HG02678 (cell line): ENCODE results near the gene NOTCH3.

Experiments used
- ATAC-seq: cut with Tn5 transposase; IDR thresholded peaks from one replicate; pipeline ENCODE4 v1.9.1; 2021; ENCODE audit warnings: mild to moderate bottlenecking, moderate library complexity; ENCODE audit not compliant: unreplicated experiment

Gene NOTCH3

DNA sequence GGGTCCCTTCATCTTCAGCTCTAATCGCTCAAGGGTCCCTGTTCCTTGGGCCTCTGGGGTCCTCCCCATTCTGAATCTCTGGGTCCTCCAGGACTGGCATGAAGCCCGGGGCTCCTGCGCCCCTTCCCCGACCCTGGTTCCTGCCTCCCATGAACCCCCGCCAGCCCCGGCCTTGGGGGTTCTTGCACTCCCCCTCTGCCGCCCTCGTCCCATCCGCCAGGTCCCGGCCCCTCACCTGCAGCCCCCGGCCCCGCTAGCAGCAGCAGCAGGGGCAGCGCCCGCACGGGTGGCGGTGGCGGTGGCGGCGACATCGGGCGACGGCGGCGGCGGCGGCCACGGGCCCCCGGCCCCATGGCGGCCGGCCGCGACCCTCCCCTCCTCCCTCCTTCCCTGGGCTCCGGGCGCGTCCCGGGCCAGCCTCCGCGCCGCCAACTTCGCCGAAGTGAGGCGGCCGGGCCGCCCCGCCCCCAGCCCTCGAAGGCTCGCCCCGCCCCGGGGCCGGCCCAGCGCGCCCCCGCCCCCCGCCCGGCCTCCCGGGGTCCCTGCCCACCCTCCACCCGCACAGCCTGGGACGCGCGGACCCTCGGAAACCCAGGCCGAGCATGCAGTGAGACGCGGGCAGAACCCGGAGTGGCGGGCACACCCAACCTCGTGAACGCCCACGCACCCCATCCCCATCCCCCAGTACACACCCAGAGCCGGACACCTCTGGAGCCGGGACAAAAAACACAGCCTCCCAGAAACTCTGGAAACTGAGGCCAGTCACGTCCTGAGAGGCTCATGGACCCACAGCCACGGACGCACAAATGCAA lies at the start of gene NOTCH3:
TSS of gene NOTCH3 (minus strand) at position 443 of the 812 bp plus-strand sequence. CDS start at position 353, 90 bp downstream.
- ATAC-seq, result no peak

GRCh38 chr19:15250640-15250993 lies 49.8 kb upstream of the NOTCH3 start:
- no peak for ATAC-seq

DNA sequence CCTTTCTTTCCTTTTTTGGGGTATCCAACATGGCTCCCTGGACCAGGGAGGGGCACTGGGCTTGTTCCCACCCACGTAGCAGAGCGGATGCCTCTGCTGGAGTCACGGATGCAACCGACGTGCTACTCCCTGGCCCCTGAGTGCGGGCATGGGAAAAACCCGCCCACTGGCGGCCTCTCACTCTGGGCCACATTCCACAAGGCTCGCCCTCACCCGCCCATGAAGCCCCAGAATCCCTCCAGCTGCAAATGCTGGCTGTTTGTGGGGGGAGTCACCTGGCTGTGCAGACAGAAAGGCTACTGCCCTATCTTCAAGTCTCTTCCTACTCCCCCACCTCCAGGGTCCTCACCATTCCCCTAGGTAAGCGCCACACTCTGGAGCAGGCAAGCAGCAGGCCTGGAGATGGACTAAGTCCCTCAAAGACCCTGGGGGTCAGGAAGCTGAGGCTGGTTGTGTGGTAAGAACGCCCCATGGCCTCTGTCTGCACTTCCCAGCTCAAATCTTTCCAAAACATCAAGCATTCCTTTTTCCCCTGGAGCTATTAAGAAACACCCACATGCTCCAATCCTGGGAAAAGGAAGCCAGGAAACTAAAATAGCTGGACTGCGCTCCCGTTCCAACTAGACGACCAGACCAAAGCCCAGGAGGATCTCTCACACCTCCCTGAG lies 49.3 kb upstream of the NOTCH3 start:
- no peak for ATAC-seq

- ATAC-seq, result no peak
These were observed 48.7 kb upstream of the NOTCH3 start for GRCh38 chr19:15249528-15249874.

- ATAC-seq, result no peak
These were observed 48.1 kb upstream of the NOTCH3 start for GRCh38 chr19:15248648-15249527.

GRCh38 chr19:15248106-15248505 lies 47.3 kb upstream of the NOTCH3 start:
- ATAC-seq, result no peak

- no peak for ATAC-seq
These were observed 46.6 kb upstream of the NOTCH3 start for GRCh38 chr19:15247107-15248014.

DNA sequence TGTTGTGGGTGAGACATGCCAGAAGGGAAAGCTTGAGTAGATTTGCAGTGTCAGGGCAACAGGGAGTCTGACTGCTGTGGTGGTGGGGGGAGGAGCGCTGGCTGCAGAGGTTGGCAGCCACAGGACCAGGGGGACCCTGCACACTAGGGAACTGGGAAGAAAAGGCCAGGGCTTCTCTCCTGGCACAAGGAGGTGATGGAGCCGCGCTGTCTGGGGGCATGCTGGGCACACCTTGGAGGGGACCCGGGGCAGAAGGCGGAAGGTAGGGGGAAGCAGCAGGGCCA lies 45.3 kb upstream of the NOTCH3 start:
- no peak for ATAC-seq

DNA sequence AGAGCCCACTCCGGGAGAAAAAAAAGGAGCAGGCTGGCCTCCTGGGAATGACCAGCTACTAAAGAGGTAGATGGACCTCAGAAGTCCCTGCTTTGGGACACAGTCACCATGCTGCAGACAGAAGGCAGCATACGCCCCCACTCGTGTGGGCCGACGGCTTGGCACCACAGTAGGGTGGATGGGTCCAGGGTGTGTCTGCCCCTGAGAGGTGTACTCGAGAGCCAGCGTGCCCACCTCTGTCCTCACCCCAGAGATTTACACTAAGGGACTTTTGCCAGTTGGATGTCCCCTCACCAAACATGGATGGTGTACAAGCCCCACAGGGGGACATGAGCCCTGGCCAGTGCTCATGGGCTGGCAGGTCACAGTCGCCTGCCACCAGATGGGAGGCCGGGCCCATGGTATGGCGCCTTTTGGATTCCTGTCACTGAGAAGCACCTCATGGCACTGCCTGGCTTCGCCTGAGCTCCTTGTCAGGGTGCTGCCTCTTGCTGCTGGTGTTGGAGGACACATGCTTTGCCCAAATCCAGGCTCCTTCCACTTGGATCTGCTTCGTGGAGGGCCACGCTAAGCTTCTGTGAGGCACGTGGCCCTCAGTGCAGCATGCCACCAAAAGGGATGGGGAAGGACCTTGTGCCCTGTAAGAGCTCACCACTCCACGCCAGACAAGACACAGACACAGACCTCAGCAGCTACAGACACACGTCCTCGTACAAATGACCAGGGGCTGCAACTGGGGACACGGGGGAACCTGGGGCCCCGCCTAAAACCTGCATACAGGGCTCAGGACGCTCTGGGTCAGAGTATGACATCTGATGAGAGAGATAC lies 44.8 kb upstream of the NOTCH3 start:
- ATAC-seq, result no peak

DNA sequence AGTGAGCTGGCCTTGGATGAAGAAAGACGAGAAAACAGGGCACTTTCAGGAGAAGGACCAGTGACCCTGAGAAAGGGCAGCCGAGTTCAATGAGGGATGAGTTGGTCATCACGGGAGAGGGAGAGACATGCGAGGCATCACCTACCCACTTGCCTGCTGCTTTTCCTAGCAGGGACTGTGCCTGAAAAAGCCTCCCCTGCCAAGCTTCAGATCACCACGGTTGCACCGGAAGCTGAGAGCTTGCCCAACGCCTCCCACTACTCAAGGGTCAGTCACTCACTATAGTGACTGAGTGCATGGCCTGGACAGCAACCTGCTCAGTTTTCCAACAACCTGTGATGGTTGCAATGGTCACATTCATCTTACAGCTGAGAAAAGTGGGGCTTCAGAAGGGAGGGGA lies 44.0 kb upstream of the NOTCH3 start:
- no peak for ATAC-seq

- ATAC-seq, result no peak
These were observed 43.5 kb upstream of the NOTCH3 start for GRCh38 chr19:15244106-15244803.

- no peak for ATAC-seq
These were observed 42.6 kb upstream of the NOTCH3 start for GRCh38 chr19:15243236-15243957.

GRCh38 chr19:15241259-15241910 lies 40.6 kb upstream of the NOTCH3 start:
- no peak for ATAC-seq

GRCh38 chr19:15240515-15240914 lies 39.7 kb upstream of the NOTCH3 start:
- no peak for ATAC-seq

DNA sequence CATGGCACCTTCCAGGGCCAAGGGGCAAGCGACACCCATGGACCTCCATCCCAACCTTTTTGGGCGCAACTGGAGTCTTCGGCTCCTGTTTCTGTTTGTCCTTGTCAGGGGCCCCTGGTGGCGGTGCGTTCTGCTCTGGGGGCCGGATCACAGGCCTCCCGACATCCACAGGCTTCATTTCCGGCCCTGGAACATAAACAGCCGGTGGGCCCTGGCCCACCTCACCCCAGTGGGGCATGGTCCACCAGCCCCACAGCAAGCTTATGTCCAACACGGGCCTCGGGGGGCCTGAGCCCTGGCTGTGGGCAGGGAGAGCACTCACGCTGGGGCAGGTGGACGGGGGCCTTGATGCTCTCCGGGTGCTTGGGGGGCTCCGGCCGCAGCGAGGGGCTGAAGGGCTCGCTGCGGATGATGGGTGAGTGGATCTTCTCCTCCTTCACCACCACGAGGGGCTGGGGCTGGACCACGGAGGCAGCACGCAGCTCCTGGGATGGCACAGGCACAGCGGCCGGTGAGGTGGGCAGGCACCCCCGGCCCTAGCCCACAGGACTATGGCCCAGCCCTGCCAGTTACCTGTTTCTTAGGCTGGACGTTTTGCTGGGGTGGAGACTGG lies 38.6 kb upstream of the NOTCH3 start:
- ATAC-seq, result no peak

- no peak for ATAC-seq
These were observed 37.9 kb upstream of the NOTCH3 start for GRCh38 chr19:15238639-15239155.
